ENCODE data around the gene TBC1D23.
A peak's percentile ranks its signal among the peaks of the same experiment; 100 is the strongest.
"Not testable (repeated sequence)": the region's sequence is repeated elsewhere in the genome, so short reads cannot be mapped to it uniquely, and the experiment has no call there.

Gene TBC1D23

DNA sequence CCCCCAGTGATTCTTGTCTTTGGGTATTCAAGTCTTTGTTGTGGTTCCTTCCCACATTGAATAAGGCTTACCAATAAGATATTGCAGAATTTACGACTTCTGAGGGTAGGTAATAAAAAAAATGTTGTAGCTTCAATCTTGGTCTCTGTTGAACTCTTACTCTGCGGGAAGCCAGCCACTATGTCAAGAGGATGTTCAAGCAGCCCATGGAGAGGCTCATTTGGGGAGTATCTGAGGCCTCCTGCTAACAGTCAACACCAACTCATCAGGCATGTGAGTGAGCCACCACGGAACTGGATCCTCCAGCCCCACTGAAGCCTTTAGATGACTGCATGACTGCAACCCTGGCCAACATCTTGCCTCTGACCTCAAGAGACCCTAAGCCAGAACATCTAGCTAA lies 3.2 kb upstream of the TBC1D23 start:
- no peak for DNase-seq

DNA sequence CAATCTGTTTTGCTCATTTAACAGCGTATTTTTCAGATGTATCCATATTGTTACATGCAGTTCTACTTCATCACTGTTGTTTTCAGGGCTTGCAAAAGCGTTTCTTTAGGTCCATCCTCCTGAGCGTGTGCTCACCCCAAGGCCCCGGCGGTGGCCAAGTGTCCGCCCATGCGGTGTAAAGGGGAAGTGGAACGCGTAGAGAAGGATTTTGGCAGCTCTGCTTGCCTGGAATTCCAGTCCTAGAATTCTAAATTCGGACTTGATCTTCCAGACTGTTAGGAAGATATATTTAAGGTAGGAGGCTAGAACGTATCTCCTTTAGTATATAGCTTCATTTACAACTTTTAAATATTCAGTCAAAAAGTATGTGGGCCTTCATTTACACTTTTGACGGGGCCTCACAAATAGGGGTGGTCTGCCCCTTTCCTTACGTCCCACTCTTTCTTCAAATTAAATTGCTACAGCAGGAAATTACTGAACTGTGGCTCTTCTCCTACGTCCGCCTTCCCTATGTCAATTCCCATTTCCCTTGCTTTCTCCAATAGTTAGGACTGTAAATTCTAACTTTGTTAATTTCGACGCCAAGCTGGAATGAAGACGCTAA lies 609 bp upstream of the TBC1D23 start:
- DNase-seq, result no peak

DNA sequence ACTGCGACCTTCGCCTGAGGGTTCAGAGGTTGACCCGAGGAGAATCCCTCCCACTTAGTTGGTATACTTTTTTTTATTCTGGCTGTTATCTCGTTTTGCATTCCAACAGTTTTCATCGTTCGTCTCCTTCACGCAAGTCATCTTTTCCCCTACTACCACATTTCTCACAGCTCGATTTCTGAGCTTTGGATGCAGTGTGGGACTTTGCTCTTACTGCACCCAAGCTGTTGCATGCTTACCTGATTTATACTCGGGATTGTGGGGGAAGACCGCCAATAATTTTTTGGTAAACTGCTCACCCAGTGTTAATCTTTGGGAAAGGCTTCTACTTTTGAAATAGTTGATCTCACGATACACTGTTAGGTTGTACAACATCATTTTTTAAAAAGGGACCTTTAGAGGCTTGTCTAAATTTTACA lies 702 bp downstream of the TBC1D23 start:
- no peak for DNase-seq

DNA sequence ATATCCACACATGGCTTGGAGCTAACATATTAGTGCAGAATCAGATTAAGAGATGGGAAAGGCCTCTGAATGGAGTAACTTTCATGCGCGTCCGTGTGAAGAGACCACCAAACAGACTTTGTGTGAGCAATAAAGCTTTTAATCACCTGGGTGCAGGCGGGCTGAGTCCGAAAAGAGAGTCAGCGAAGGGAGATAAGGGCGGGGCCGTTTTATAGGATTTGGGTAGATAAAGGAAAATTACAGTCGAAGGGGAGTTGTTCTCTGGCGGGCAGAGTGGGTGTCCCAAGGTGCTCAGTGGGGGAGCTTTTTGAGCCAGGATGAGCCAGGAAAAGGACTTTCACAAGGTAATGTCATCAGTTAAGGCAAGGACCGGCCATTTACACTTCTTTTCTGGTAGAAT lies 2.1 kb downstream of the TBC1D23 start:
- not testable (repeated sequence) for DNase-seq

DNA sequence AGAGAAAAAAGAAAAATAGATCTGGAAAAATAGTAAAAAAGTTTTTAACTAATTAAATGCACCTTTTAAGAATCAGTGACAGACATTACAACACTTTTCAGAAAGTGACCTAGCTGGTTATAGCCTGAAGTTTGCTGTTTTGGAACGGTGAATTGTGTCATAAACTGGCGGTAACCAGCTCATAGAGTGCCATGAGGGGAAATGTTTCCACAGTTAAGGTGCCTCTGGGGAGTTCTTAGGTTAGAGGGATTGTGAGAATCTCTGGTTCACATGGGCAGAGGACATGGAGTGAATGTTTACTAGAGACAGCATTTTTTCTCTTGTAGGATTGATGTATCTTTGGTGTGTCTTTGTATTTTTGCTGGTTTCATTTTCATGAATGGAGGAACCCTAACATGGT lies 2.8 kb downstream of the TBC1D23 start:
- DNase-seq, result no peak

DNA sequence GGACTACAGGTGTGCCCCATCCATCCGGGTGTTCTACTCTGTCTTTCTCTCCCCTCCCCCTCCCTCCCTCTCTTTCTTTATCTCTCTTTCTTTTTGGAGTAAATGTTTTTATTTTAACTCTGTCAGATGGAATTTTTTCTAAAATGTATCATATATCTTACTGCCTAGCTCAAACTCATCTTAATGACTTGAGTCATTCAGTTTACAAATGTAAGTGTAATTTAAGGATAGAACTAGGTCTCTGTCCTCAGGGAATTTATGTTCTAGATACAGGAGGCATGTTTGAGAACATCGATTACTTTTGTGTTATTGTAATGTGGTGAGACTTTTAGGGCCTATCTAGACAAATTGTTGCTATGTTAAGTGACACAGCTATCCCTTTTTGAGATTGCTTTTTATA lies 3.5 kb downstream of the TBC1D23 start:
- DNase-seq, result no peak

DNA sequence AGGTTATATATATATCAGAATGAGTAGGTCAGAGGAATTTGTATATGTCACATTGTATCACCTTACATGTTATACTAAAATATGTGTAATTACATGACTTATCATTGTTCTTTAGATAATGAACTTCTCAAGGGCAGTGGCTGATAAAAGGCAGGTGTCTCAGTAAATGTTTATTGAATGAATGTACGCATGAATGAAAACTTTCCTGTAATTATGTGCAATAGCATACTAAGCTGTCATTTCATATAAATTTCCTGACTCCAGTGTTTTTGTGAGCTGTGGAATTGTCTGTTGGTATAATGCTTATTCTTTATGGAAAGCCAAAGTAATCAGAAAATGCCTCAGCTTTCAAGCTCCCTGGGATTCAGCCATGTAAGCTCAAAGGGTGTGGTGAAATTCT lies 4.2 kb downstream of the TBC1D23 start:
- no peak for DNase-seq

DNA sequence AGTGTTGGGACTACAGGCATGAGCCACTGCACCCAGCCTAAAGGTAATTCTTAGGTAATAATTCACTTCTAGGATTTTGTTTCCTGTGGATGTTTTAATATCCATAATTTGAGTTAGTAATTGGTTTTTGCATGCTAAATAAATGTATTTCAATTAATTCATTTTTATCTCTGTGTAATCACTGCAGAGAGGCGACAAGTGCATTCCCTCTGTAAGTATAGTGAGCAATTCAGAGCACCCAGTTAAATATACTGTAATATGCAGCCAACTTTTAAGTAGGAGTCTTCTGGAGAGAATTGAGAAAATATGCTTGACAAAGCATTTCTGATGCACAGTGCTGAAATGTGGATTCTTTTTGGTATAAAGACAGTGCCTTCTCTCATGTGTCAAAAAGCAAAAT lies 5.7 kb downstream of the TBC1D23 start:
- no peak for DNase-seq

DNA sequence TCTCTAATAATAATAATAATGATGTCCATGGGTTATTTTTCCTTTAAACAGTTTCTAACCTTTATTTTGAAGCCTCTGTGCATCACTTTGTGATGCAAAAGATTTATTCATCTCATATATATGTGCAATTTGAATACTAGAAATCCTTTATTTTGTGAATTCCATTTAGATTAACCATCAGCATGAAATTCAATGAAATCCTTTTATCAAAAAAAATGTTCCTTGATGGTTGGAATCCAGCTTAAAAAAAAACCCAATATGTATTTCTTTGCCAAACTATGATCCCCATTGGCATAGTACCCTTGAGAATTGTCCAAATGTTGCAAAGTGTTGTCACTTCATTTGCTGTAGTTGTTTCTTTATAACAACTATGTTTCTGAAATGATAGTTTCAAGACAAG lies 7.4 kb downstream of the TBC1D23 start:
- DNase-seq, result no peak

DNA sequence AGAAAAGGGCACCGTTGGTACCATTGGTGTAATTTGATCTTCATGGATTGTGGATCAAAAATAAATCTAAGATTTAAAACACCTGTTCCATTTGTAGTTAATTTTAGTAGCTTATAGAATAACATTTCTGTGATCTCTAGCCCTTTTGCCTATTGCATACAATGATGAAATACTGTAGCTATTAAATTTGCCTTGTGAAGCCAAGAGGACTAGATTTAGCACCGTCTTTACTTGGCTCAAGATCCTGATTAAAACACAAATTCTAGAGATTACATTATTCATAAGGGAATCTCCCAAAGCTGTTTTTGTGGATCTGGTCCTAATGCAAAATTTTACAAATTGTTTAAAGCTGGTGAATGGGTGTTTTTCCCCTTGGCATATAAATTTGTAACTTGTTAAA lies 8.2 kb downstream of the TBC1D23 start:
- DNase-seq, result no peak

DNA sequence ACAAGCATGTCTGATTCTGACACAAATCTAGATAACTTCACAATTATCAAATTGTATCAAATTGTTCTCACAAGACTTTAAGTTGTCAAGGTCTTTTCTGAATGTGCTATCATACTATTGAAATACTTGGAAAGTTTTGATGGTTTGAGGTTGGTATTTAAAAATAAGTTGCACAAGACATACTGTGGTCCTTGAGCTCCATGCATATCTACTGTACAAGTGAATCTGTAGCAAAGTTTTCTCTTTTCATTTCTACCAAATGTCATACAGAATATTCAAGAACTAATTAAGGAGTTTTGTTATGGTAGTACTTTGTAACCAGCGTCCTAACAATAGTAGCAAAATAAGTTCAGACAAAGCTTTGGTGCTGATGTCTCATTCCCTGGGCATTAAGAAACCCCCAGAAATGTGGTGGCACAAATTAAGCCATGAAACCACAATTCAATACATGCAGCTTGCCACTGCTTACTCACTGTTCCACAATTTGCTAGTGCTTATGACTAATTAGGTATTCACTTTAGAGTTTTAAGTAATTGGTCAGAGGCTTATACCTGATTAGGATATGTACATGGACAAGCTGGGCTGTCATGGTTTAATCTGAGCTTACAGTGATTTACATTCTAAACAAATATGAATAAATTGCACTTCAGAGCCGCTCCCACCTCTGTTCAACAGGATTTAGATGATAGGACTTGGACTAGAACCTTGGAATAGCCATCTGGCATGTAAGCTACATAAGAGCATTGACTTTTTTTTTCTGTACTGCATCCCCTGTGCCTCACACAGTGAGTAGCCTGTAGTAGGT lies 8.8 kb downstream of the TBC1D23 start:
- DNase-seq, result peak in 1 of 2 experiments; percentile 16

DNA sequence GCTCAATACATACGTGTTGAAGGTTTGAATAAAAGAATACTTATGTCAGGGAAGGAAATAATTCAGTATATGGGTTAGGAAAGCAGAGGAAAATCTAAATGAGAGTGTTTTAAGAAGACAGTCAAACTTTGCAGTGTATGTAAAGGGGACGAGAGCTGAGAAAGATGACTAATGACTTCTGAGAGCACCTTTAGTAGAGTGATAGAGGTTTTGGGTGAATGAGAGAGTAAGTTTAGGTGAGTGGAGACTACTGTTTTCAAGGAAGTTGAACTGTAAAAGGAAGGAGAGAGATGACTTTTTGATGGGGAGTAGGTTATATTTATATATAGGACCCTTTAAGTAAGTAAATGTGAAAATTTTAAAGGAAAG lies 9.4 kb downstream of the TBC1D23 start:
- DNase-seq, result no peak

DNA sequence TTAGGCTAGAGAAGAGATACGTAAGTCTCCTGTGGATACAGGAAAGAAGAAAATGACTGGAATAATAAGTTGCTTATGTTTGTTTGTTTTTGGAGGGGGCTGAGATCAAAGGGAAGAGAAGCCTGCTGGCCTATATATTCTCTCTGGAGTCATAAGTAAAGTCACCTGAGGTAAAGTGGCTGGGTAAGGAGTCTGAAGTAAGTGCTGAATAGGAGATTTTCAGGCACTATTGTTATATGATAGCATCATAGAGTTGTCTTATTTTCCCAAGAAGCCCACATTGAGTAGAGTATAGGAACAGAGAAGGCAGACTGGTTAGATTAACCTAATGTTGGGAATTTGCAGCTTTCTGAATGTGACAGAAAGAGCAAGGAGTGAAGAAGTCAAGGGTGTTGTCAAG lies 10.7 kb downstream of the TBC1D23 start:
- DNase-seq, result no peak

DNA sequence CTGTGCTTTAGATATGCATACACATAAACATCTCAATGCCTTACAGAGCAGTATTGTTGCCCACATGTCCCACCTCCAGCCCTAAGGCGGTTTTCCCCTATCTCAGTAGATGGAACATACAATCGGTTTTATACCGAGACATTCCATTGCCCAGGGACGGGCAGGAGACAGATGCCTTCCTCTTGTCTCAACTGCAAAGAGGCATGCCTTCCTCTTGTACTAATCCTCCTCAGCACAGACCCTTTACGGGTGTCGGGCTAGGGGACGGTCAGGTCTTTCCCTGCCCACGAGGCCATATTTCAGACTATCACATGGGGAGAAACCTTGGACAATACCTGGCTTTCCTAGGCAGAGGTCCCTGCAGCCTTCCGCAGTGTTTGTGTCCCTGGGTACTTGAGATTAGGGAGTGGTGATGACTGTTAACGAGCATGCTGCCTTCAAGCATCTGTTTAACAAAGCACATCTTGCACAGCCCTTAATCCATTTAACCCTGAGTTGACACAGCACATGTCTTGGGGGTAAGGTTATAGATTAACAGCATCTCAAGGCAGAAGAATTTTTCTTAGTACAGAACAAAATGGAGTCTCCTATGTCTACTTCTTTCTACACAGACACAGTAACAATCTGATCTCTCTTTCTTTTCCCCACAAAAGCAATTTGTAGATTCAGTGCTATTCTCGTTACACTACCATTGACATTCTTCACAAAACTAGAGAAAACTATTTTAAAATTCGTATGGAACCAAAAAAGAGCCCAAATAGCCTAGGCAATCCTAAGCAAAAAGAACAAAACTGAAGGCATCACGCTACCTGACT lies 12.2 kb downstream of the TBC1D23 start:
- not testable (repeated sequence) for DNase-seq

DNA sequence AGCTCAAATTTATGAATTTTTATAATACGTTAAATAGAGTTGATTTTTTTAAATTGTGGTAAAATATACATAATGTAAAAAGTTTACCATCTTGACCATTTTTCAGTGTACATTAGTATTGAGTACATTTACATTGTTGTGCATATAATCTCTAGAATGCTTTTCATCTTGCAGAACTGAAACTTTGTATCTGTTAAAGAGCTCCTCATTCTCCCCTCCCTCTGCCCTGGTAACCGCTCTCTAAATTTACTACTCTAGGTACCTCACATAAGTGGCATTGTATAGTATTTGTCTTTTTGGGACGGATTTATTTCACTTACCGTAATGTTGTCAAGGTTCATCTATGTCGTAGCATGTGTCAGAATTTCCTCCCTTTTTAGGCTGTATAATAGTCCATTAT lies 13.6 kb downstream of the TBC1D23 start:
- DNase-seq, result no peak

DNA sequence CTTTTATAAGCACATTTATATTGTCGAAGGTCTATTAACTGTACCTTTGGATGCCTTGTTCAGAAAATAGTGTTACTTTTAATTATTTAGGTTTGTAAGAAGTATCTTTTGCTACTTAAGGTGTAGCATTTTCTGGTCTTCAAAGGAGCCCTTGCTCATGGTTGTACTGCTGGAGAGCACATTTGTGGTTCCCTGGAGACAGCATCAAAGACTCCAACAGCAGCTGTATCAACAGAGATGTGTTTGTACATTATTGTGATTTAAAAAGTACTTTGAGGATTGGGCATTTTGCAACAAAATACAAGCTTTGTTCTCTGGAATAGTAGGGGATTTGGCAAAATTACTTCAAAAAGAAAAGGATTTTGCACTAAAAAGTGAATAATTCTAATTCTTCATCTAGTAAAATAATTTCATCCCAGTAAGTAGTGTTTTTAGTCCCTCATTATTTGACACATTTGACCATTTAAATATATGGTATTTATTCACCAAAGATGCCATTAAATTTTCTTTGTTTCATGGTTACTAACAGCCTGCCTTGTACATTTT lies 16.5 kb downstream of the TBC1D23 start:
- no peak for DNase-seq

DNA sequence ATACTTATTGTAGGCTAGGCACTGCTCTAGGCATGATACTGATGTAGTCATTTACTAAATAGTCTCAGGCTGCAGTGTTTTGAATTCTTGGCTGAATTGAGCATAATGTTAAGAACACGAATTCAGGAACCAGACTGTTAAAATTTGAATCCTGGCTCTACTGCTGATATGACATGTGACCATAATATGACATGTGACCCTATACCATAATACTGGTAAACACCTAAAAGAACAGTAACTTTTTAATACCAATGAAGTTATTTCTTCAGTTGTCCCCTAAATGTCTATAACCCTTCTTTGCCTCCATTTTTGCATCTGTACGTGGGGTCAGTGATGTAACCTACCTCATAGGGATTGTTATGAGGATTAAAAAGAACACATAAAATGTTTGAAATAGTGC lies 18.1 kb downstream of the TBC1D23 start:
- no peak for DNase-seq

DNA sequence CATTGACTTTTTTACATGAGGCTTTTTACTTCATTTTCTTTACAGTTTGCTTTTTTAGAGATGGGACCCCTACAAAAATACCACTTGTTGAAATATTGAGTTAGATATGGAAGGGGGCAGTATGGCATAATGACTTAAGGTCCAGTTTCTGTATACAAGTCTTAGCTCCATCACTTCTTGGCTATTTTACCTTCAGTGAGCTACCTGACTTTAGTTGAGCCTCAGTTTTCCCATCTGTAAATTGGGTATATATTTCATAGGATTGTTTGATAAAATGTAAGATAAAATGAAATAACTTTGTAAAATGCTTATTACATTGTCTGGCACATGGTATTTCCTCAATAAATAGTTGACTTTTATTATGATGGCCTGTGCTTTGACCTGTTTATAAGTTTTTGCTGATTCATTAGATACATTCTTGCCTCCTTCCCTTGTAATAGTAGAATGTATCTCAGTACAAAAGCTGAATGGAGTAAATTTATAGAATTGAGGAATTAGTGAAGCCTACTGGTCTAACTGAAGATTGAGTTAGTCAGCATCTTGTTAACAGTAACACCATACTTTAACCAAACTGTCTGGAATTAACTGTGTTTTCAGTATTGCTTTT lies 27.6 kb downstream of the TBC1D23 start:
- no peak for DNase-seq

DNA sequence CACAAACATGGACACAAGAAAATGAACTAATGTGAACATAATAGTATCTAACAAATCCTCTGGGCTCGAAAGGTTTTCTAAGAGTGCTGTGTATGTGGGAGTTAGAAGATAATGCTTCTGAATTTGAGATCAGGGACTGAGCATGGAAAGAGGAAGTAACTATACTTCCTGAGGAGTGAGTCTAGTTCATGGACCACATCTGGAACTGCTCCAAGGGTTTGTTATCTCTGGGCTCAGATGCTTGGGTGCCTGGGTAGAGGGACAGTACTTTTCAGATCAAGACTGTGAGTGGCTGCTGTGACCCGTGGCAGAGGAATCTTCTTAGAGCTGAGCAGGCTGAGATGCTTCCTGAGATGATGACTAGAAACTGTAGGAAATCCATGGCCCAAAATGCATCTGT lies 28.5 kb downstream of the TBC1D23 start:
- DNase-seq, result no peak

DNA sequence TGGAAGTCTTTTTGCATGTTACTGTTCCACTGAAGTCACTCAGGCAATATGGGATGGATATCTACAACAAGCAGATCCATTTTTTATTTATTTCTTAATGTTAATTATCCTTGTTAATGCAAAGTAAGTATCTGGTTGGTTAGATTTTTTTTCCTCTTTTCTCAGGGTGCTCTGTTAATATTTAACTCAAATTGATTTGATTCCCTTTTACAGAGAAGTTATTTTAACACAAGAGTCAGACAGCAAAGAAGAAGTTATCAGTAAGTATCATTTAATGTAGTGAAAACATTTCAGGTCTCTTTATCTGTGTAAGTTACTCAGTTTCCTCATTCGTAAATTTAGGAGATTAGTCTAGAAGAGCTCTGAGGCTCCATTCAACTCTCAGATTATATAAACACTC lies 34.3 kb downstream of the TBC1D23 start:
- no peak for DNase-seq

DNA sequence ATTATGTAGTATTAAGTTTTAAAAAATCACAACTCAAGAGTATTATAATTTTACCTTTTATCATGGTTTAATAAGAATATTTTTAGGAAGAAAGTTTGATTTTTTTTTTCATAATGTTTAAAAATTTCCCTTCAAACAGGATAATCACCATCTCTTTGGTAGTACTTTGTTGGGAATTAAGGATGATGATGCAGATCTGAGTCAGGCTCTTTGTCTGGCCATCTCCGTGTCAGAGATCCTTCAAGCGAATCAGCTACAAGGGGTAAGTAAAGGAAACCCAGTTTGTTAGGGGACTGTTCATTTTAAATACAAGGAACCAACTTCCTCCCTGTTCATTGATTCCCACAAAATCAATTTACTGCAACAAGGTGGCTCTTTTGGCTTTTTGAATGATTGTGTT lies 37.0 kb downstream of the TBC1D23 start:
- no peak for DNase-seq

DNA sequence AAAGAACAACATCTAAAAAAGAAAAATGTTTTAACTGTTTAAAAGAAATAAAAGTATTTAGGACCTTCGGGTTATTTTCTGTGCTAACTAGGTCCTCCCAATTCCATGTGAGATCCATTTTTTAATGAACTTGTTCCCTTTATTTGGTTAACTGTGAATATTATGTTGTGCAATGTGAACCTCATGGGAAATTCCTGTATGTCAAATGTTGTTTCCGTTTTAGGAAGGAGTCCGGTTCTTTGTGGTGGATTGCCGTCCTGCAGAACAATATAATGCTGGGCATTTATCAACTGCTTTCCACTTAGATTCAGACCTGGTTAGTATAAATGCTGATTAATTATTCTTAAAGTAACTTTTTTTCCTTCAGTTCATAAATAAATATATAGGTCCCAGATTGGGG lies 38.2 kb downstream of the TBC1D23 start:
- DNase-seq, result no peak

DNA sequence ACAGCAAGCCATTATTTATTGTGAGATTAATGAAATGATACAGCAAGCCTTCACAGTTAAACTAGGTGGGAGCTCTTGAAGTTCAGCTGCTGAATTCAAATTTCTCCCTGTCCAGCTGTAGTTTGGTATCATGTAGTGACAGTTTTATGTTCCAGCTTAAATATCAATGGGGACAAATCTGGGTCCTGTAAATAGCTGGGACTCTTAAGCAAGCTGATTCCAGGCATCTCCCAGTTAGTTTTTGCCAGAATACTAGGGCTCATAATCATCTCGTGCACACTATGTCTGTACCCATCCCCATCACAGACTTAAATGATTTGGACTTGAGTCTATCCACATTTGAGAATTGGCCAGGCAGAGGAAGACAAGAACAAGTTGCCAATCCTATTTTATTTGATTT lies 45.9 kb downstream of the TBC1D23 start:
- DNase-seq, result no peak

Data from activated CD4-positive, alpha-beta T cell treated with anti-CD3 and anti-CD28 coated beads, Interleukin-2, amount 50 U/mL, for 48 hours (primary cell).